Glutamatergic neuron (in vitro differentiated cells): ENCODE measurements around the gene CHD3. TPM values are rescaled to one million over a fixed set of nuclear protein-coding genes. Genes with fewer than 3 reads are reported as not detected.

Source experiments
- DNase-seq: peaks from one replicate; pipeline ENCODE4 v3.0.0; 2022
- H3K27ac Mint-ChIP-seq: one replicate; pipeline ENCODE4 v1.8.0; 2020; ENCODE audit warnings: mild to moderate bottlenecking, mixed read lengths, inconsistent platforms; ENCODE audit not compliant: unreplicated experiment
- H3K27me3 Mint-ChIP-seq: one replicate; pipeline ENCODE4 v1.8.0; 2020; ENCODE audit warnings: mild to moderate bottlenecking, moderate library complexity, mixed read lengths, inconsistent platforms; ENCODE audit not compliant: unreplicated experiment
- H3K36me3 Mint-ChIP-seq: one replicate; pipeline ENCODE4 v1.8.0; 2020; ENCODE audit warnings: mild to moderate bottlenecking, mixed read lengths, inconsistent platforms; ENCODE audit not compliant: unreplicated experiment
- H3K4me1 Mint-ChIP-seq: one replicate; pipeline ENCODE4 v1.8.0; 2020; ENCODE audit warnings: mild to moderate bottlenecking, low read depth, mixed read lengths, inconsistent platforms; ENCODE audit not compliant: unreplicated experiment
- H3K4me3 Mint-ChIP-seq: one replicate; pipeline ENCODE4 v1.8.0; 2020; ENCODE audit warnings: mild to moderate bottlenecking, mixed read lengths, inconsistent platforms; ENCODE audit not compliant: unreplicated experiment
- H3K9me3 Mint-ChIP-seq: one replicate; pipeline ENCODE4 v1.8.0; 2020; ENCODE audit warnings: mild to moderate bottlenecking, moderate library complexity, mixed read lengths, inconsistent platforms; ENCODE audit not compliant: unreplicated experiment
- CTCF ChIP-seq: fragments of 200-600 bp; sonication (generic); IDR thresholded peaks from one replicate; pipeline ENCODE4 v1.5.0; 2021; ENCODE audit not compliant: partially characterized antibody, unreplicated experiment
- total RNA-seq: library from RNA; stranded (reverse); fragmentation: NEBNext Ultra II Directional; extraction: Animal tissue kit (Norgen Biotek cat#: 25700); gene quantifications from one replicate; pipeline ENCODE4 v1.2.1, GENCODE V29; 2021; ENCODE audit not compliant: unreplicated experiment

CHD3 gene
- total RNA-seq, 1 donor from 2014 or later = 129 TPM

DNA sequence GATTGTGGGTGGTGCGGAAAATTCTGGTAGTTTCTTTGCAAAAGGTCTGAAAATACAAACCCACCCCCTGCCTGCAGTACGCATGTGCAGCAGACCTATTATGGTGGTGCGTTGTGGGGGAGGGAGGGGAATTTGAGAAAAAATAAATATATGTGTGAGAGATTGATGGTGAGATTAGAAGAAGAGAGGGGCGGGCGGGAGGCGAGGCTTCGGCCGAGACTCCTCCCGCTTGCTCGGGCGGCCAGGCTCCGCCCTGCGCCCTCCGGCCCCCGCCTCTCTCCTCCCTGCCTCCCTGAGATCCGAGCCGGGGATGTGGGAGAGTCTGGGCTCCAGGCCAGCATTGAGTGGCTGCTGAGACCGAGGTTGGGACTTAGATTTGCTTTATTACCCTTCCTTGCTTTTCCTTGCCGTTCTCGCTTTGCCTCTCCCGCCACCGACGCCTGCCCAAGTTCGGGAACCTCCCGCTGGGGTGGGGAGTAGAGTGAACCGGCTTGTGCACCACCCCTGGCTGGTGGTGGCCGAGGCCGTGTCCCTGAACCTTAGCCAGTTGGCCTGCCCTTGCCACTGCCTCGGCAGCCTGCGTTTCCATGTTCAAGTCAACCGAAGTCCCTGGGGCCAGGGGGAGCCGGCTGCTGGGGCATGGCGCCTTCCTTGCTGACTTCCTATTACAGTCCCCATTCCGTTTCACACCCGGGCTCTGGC lies 956 bp upstream of the CHD3 start:
- TF ChIP-seq CTCF = no peak
- no peaks in the 10 kb centered on the region for H3K36me3 Mint-ChIP-seq
- H3K4me3 Mint-ChIP-seq = no peak overlapping the region
- peaks cover 6% of the 10 kb centered on the region for H3K9me3 Mint-ChIP-seq
- DNase-seq = peak; percentile 90
- peaks cover 8% of the 10 kb centered on the region for H3K4me1 Mint-ChIP-seq
- H3K27ac Mint-ChIP-seq = no peak overlapping the region
- H3K27me3 Mint-ChIP-seq = peaks cover 7% of the 10 kb centered on the region

DNA sequence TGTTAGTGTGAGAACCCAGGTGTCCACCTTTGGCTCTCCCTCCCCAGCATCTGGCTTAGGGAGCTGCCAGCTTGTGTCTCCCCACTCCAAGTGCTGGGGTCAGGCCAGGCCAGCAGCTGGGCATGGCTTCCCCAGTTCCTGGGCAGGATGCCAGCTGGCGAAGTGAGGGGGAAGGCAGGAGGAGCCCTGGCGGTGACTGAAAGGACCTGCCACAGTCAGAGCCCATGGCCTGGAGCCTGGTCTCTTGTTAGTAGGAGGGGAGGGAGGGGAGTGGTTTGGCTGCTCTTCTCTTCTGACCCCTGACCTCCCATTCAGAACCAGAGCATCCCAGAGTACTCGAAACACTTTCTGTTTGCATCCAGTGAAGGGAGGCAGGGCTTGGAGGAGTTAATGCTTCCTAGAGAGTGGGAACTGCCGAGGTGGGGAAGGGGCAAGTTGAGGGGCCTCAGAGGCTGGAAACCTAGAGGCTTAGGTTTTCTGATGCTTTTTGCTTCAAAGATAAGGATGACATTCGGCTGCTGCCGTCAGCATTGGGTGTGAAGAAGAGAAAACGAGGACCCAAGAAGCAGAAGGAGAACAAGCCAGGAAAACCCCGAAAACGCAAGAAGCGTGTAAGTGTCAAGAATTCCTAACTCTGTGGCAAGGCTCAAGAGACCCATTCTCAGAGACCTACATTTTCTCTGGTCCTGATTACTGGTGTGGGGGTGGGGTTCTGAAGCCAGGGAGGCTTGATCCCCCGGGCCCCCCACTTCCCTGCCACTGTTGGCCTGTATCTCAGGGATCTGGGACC lies 772 bp downstream of the CHD3 start:
- Mint-ChIP-seq H3K9me3 (peaks cover 10% of the 10 kb centered on the region), H3K27ac (no peak overlapping the region), H3K4me1 (peaks cover 12% of the 10 kb centered on the region), H3K4me3 (no peak overlapping the region), H3K36me3 (peaks cover under 1% of the 10 kb centered on the region), H3K27me3 (peaks cover 7% of the 10 kb centered on the region)
- DNase-seq = peak; percentile 69
- no peak for TF ChIP-seq CTCF

DNA sequence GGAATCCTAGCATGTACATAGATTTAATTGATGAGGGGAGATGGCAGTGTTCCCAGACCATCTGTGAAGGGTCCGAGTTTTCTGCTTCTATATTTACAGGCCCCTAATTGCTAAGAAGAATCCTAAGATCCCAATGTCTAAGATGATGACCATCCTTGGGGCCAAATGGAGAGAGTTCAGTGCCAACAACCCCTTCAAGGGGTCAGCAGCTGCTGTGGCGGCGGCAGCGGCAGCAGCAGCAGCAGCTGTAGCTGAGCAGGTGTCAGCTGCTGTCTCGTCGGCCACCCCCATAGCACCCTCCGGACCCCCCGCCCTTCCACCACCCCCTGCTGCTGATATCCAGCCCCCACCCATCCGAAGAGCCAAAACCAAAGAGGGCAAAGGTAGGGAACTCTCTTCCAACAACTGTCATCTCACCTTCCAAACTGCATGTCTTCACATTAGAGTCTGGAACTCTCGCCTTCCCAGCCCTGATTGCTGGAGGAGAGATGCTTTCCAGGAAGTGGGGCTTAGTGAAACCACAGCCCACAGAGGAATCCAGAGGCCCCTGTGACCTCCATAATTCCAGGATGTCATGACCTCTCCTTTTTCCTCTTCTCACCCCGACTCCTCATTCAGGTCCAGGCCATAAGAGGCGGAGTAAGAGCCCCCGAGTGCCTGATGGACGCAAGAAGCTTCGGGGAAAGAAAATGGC lies 4.7 kb downstream of the CHD3 start:
- H3K36me3 Mint-ChIP-seq = peaks cover 16% of the 10 kb centered on the region
- TF ChIP-seq CTCF = no peak
- DNase-seq = no peak
- H3K4me3 Mint-ChIP-seq = no peak overlapping the region
- peaks cover 10% of the 10 kb centered on the region for H3K9me3 Mint-ChIP-seq
- H3K27me3 Mint-ChIP-seq = peaks cover 8% of the 10 kb centered on the region
- peak overlapping the region; percentile 23 for H3K27ac Mint-ChIP-seq
- peaks cover 13% of the 10 kb centered on the region for H3K4me1 Mint-ChIP-seq

DNA sequence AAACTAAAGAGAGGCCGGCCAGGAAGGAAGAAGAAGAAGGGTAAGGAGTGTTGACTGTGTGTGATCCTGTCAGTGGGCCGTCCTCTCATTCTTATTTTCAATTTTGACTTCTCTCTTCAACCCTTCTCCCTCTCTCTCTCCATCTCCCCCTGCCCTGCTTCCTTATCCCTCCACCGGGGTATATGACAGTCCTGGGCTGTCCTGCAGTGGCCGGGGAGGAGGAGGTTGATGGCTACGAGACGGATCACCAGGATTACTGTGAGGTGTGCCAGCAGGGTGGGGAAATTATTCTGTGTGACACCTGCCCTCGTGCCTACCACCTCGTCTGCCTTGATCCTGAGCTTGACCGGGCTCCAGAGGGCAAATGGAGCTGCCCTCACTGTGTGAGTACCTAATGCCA lies 5.6 kb downstream of the CHD3 start:
- H3K4me3 Mint-ChIP-seq = no peak overlapping the region
- H3K36me3 Mint-ChIP-seq = peaks cover 16% of the 10 kb centered on the region
- TF ChIP-seq CTCF = no peak
- H3K9me3 Mint-ChIP-seq = peaks cover 9% of the 10 kb centered on the region
- peak overlapping the region; percentile 80 for H3K27ac Mint-ChIP-seq
- no peak for DNase-seq
- peaks cover 13% of the 10 kb centered on the region for H3K4me1 Mint-ChIP-seq
- H3K27me3 Mint-ChIP-seq = peaks cover 8% of the 10 kb centered on the region
